HepG2 (cell line): ENCODE data around the gene CNGA3. TPM values are rescaled to one million over a fixed set of nuclear protein-coding genes. Genes with fewer than 3 reads are reported as not detected.

Experiments
- ADNP ChIP-seq: sonication (generic); formaldehyde crosslinking; IDR thresholded peaks from 2 replicates; pipeline ENCODE4 v1.4.0; 2020; ENCODE audit warnings: missing genetic modification reagents
- FOXC1 ChIP-seq: sonication (generic); formaldehyde crosslinking; IDR thresholded peaks from 2 replicates; pipeline ENCODE4 v1.8.0; 2022; ENCODE audit warnings: mild to moderate bottlenecking, missing genetic modification reagents, borderline replicate concordance
- GTF3A ChIP-seq: sonication (generic); formaldehyde crosslinking; conservative IDR thresholded peaks from 2 replicates; pipeline ENCODE4 v1.4.0; 2020; ENCODE audit warnings: mild to moderate bottlenecking, missing genetic modification reagents
- HCFC1 ChIP-seq: fragments of 150-350 bp; IDR thresholded peaks from 2 replicates; pipeline ENCODE4 v1.6.1; 2014; ENCODE audit warnings: low read depth, low read length
- HNF1B ChIP-seq: sonication (generic); formaldehyde crosslinking; IDR thresholded peaks from 2 replicates; pipeline ENCODE4 v1.5.1; 2020; ENCODE audit warnings: mild to moderate bottlenecking, moderate library complexity, missing genetic modification reagents
- MAFF ChIP-seq: IDR thresholded peaks from 2 replicates; pipeline ENCODE4 v1.6.1; 2011; ENCODE audit warnings: low read depth, low read length, improper control_type of control experiment
- MAFK ChIP-seq, 2 experiments: IDR thresholded peaks in 1 of 2; conservative IDR thresholded peaks in 1 of 2; 2 replicates each; pipeline ENCODE4 v1.6.1; 2011; ENCODE audit warnings: improper control_type of control experiment in 2 of 2, low read length in 2 of 2
- PBX2 ChIP-seq: IDR thresholded peaks from 2 replicates; pipeline ENCODE4 v1.6.1; 2016; ENCODE audit warnings: control low read depth
- SIN3A ChIP-seq: IDR thresholded peaks from 2 replicates; pipeline ENCODE4 v1.6.1; 2011; ENCODE audit warnings: low read depth, mild to moderate bottlenecking, control low read depth, low read length, borderline replicate concordance
- SMAD1 ChIP-seq: sonication (generic); formaldehyde crosslinking; IDR thresholded peaks from 2 replicates; pipeline ENCODE4 v1.4.0; 2020; ENCODE audit warnings: missing genetic modification reagents, low read depth, mild to moderate bottlenecking, borderline replicate concordance
- SMAD3 ChIP-seq: sonication (generic); formaldehyde crosslinking; IDR thresholded peaks from 2 replicates; pipeline ENCODE4 v1.4.0; 2020; ENCODE audit warnings: missing genetic modification reagents
- TRAFD1 ChIP-seq: sonication (generic); formaldehyde crosslinking; IDR thresholded peaks from 2 replicates; pipeline ENCODE4 v1.5.1; 2020; ENCODE audit warnings: missing genetic modification reagents, mild to moderate bottlenecking, borderline replicate concordance
- ZBTB4 ChIP-seq: sonication (generic); formaldehyde crosslinking; IDR thresholded peaks from 2 replicates; pipeline ENCODE4 v1.4.0; 2020; ENCODE audit warnings: missing genetic modification reagents, mild to moderate bottlenecking, borderline replicate concordance
- ZFP90 ChIP-seq: sonication (generic); formaldehyde crosslinking; IDR thresholded peaks from 2 replicates; pipeline ENCODE4 v1.8.0; 2022; ENCODE audit warnings: missing genetic modification reagents, mild to moderate bottlenecking, inconsistent platforms, borderline replicate concordance
- ZFYVE20 ChIP-seq: sonication (generic); formaldehyde crosslinking; IDR thresholded peaks from 2 replicates; pipeline ENCODE4 v1.8.0; 2023; ENCODE audit warnings: low read depth, mild to moderate bottlenecking, moderate library complexity, missing genetic modification reagents, borderline replicate concordance
- ZNF263 ChIP-seq: sonication (generic); formaldehyde crosslinking; IDR thresholded peaks from 2 replicates; pipeline ENCODE4 v1.4.0; 2020; ENCODE audit warnings: missing genetic modification reagents
- ZNF354B ChIP-seq: sonication (generic); formaldehyde crosslinking; IDR thresholded peaks from 2 replicates; pipeline ENCODE4 v1.8.0; 2022; ENCODE audit warnings: mild to moderate bottlenecking, missing genetic modification reagents
- ZNF567 ChIP-seq: sonication (generic); formaldehyde crosslinking; IDR thresholded peaks from 2 replicates; pipeline ENCODE4 v1.8.1; 2023; ENCODE audit warnings: mild to moderate bottlenecking, missing genetic modification reagents, borderline replicate concordance
- ZNF768 ChIP-seq: sonication (generic); formaldehyde crosslinking; IDR thresholded peaks from 2 replicates; pipeline ENCODE4 v1.4.0; 2020; ENCODE audit warnings: missing genetic modification reagents
- ZNF816 ChIP-seq: sonication (generic); formaldehyde crosslinking; IDR thresholded peaks from 2 replicates; pipeline ENCODE4 v1.8.0; 2022; ENCODE audit warnings: missing genetic modification reagents, mild to moderate bottlenecking, borderline replicate concordance
- ZNF891 ChIP-seq: sonication (generic); formaldehyde crosslinking; IDR thresholded peaks from 2 replicates; pipeline ENCODE4 v1.5.0; 2020; ENCODE audit warnings: mild to moderate bottlenecking, missing genetic modification reagents
- polyA plus RNA-seq, 8 experiments: library from polyadenylated mRNA; depleted of rRNA in 3 of 8; stranded (reverse) in 7 of 8; unstranded in 1 of 8; fragments of >200 nt; fragmentation: Illumina TruSeq in 4 of 8; extraction: Trizol in 4 of 8; gene quantifications; 2 replicates each; pipeline versions ENCODE4 v1.2.1 to v1.2.3, GENCODE V29; 2011 to 2016; ENCODE audit warnings: low read depth in 4 of 8, missing spikeins in 1 of 8, mixed read lengths in 1 of 8; ENCODE audit not compliant: insufficient read depth in 1 of 8
- total RNA-seq, 5 experiments: library from RNA; depleted of rRNA; stranded (reverse); fragments of >200 nt; fragmentation: Illumina TruSeq; extraction: Trizol; gene quantifications; 2 replicates each; pipeline ENCODE4 v1.2.3, GENCODE V29; 2016; ENCODE audit warnings: low read depth in 1 of 5

CNGA3 gene
- total and polyA plus RNA-seq, 2 of the 13 experiments (the other 11 are each of a cell fraction or from before 2014, with no cell fraction given): not detected

- TF ChIP-seq PBX2 (CRISPR knock-in tag) (no peak), ZNF263 (CRISPR knock-in tag) (no peak), ADNP (no peak), ZNF354B (CRISPR knock-in tag) (no peak), MAFK (conservative IDR thresholded peaks at IDR 0.05 in 1 of 2, IDR thresholded peaks at IDR 0.05 in 1 of 2; ENCODE audit: low read length in 2 of 2) (peak in 1 of 2 experiments; percentile 19; a peak in 1 of 4 replicates), ZFP90 (CRISPR knock-in tag) (no peak), TRAFD1 (CRISPR knock-in tag) (no peak), GTF3A (CRISPR knock-in tag) (0 out of 2 replicates have a peak, but pooled peaks have one; percentile 59), SMAD3 (CRISPR knock-in tag) (no peak), MAFF (0 out of 2 replicates have a peak, but pooled peaks have one; percentile 11), ZBTB4 (CRISPR knock-in tag) (peak; percentile 60; the same call in 1 of the 2 replicates), FOXC1 (peak; percentile 30; the same call in 1 of the 2 replicates), SIN3A (peak; percentile 41; the same call in 1 of the 2 replicates), SMAD1 (CRISPR knock-in tag) (0 out of 2 replicates have a peak, but pooled peaks have one; percentile 35), HCFC1 (no peak), ZNF891 (CRISPR knock-in tag) (no peak), HNF1B (peak; percentile 74; the same call in 1 of the 2 replicates), ZNF768 (CRISPR knock-in tag) (no peak), ZNF816 (CRISPR knock-in tag) (0 out of 2 replicates have a peak, but pooled peaks have one; percentile 53), ZFYVE20 (CRISPR knock-in tag) (no peak), ZNF567 (CRISPR knock-in tag) (0 out of 2 replicates have a peak, but pooled peaks have one; percentile 28)
These were observed 99.7 kb downstream of the CNGA3 start (continued) for GRCh38 chr2:98445683-98446581.
